Transverse colon (tissue), 4 donors: ENCODE data around the gene EHBP1.

Experiments used
- EP300 ChIP-seq: sonication (generic); formaldehyde crosslinking; IDR thresholded peaks from one replicate; pipeline ENCODE4 v1.6.1; 2017; ENCODE audit warnings: antibody characterized with exemption, low read depth
- POLR2A ChIP-seq: fragments of 450-650 bp; IDR thresholded peaks from one replicate; pipeline ENCODE4 v1.6.1; 2016; ENCODE audit warnings: antibody characterized with exemption, mild to moderate bottlenecking, moderate library complexity
- POLR2AphosphoS5 ChIP-seq, 3 donors: sonication (generic); formaldehyde crosslinking; IDR thresholded peaks; one replicate each; pipeline ENCODE4 v1.6.1; 2016; ENCODE audit warnings: antibody characterized with exemption in 3 of 3
- TF ChIP-seq, protein P1 (sequence below), 5 experiments: fragments of 200-600 bp in 3 of 5; fragments of 450-650 bp in 2 of 5; sonication (generic) in 3 of 5; IDR thresholded peaks; 1 replicate in 2 of 5; 2 replicates in 3 of 5; pipeline ENCODE4 v1.5.1; 2016 to 2017; ENCODE audit warnings: antibody characterized with exemption in 5 of 5, inconsistent platforms in 3 of 5, mild to moderate bottlenecking in 2 of 5, moderate library complexity in 1 of 5

- TF ChIP-seq, protein P1, sequence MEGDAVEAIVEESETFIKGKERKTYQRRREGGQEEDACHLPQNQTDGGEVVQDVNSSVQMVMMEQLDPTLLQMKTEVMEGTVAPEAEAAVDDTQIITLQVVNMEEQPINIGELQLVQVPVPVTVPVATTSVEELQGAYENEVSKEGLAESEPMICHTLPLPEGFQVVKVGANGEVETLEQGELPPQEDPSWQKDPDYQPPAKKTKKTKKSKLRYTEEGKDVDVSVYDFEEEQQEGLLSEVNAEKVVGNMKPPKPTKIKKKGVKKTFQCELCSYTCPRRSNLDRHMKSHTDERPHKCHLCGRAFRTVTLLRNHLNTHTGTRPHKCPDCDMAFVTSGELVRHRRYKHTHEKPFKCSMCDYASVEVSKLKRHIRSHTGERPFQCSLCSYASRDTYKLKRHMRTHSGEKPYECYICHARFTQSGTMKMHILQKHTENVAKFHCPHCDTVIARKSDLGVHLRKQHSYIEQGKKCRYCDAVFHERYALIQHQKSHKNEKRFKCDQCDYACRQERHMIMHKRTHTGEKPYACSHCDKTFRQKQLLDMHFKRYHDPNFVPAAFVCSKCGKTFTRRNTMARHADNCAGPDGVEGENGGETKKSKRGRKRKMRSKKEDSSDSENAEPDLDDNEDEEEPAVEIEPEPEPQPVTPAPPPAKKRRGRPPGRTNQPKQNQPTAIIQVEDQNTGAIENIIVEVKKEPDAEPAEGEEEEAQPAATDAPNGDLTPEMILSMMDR (IDR thresholded peaks at IDR 0.05) = no peak
- TF ChIP-seq EP300 (no peak), POLR2A (no peak), POLR2AphosphoS5 (IDR thresholded peaks at IDR 0.05) (no peak)
Observed at GRCh38 chr2:63047321-63048279, 342.1 kb downstream of the EHBP1 start.
